Measurements from ENCODE around the gene FGF4. TPM values are rescaled to one million over a fixed set of nuclear protein-coding genes. Genes with fewer than 3 reads are reported as not detected.

FGF4 gene
- total and polyA plus RNA-seq, 10 of the 15 experiments (the other 5 are each of a cell fraction or from before 2014, with no cell fraction given), result not detected

- H2AFZ ChIP-seq (ENCODE audit: control insufficient read depth, low read depth, low read length), result no peak within 1 kb of the TSS
- H4K20me1 ChIP-seq (ENCODE audit: control insufficient read depth, insufficient read depth), result no peaks in the 10 kb centered on the region
- FAIRE-seq, result no peak
- H3K36me3 ChIP-seq (ENCODE audit: control insufficient read depth in 2 of 2, insufficient read depth in 2 of 2, low read length in 1 of 2), result no peaks in the 10 kb centered on the region
- no peak within 1 kb of the TSS for H3K4me3 ChIP-seq
- ChIA-PET CTCF (no interaction called here), RAD21 (ENCODE audit: unreplicated experiment) (no interaction called here), SMC1A (ENCODE audit: uncharacterized antibody, unreplicated experiment) (no interaction called here), POLR2A (no interaction called here)
- in situ Hi-C loops (cut with MboI) (no loop called here), intact Hi-C loops (cut with micrococcal nuclease; ENCODE audit: unreplicated experiment) (no loop called here)
- no peak within 1 kb of the TSS for H3K4me2 ChIP-seq (ENCODE audit: control insufficient read depth, insufficient read depth)
- H3K4me1 ChIP-seq (ENCODE audit: control insufficient read depth, insufficient read depth, low read length), result no peaks in the 10 kb centered on the region
- TF ChIP-seq HDAC6 (IDR thresholded peaks at IDR 0.05; ENCODE audit: unreplicated experiment), result no peak
- no peak for TF ChIP-seq POLR2A (IDR thresholded peaks at IDR 0.05; ENCODE audit: low read depth, low read length)
- TF ChIP-seq RAD21 (IDR thresholded peaks at IDR 0.05; ENCODE audit: insufficient read depth, low read depth, low read length), result no peak
- no peak for TF ChIP-seq YY1 (IDR thresholded peaks at IDR 0.05; ENCODE audit: low read depth, low read length)
- TF ChIP-seq FOXM1 (IDR thresholded peaks at IDR 0.05; ENCODE audit: low read depth, low read length), result no peak
- TF ChIP-seq CBFB (IDR thresholded peaks at IDR 0.05; ENCODE audit: low read depth), result no peak
- no peak for TF ChIP-seq CBX3 (IDR thresholded peaks at IDR 0.05; ENCODE audit: borderline replicate concordance, low read depth)
- TF ChIP-seq BHLHE40 (IDR thresholded peaks at IDR 0.05; ENCODE audit: borderline replicate concordance in 1 of 2, low read depth in 2 of 2, low read length in 1 of 2), result no peak
- TF ChIP-seq DPF2 (IDR thresholded peaks at IDR 0.05), result no peak
- no peak within 1 kb of the TSS for H3K27ac ChIP-seq (ENCODE audit: control insufficient read depth, insufficient read depth)
- H3K79me2 ChIP-seq (ENCODE audit: control insufficient read depth, insufficient read depth, low read length), result no peaks in the 10 kb centered on the region
- H3K9me3 ChIP-seq (replicated peaks; ENCODE audit: control insufficient read depth, insufficient read depth, low read length), result no peaks in the 10 kb centered on the region
- DNase-seq (ENCODE audit: low read depth, low spot score), result no peak
- no TSS peak for BruUV-seq (replicated peaks)
- 25% methylated on average over 76 of the region's 105 CpGs for WGBS (ENCODE audit: insufficient coverage, insufficient replicate concordance, low lambda C conversion rate, missing lambda C conversion rate)
- peaks cover 6 to 8% of the 10 kb centered on the region in 2 experiments; a peak in 3 of 4 replicates for H3K27me3 ChIP-seq (replicated peaks in 1 of 2; ENCODE audit: control insufficient read depth in 2 of 2, insufficient read depth in 2 of 2, low read length in 1 of 2)
- no peak within 1 kb of the TSS for H3K9ac ChIP-seq (ENCODE audit: control insufficient read depth, insufficient read depth, low read length)
- ATAC-seq, result no peak
These were observed 43.7 kb upstream of the FGF4 start, which contains the start of gene FGF3 for GRCh38 chr11:69818603-69819441. TSS of gene FGF3 (minus strand) at chr11:69819416. CDS start at chr11:69818933, 483 bp downstream.

Measured in GM12878 (cell line).